Measurements from ENCODE around the gene MLLT3.
A peak's percentile ranks its signal among the peaks of the same experiment; 100 is the strongest.

The MLLT3 gene

DNA sequence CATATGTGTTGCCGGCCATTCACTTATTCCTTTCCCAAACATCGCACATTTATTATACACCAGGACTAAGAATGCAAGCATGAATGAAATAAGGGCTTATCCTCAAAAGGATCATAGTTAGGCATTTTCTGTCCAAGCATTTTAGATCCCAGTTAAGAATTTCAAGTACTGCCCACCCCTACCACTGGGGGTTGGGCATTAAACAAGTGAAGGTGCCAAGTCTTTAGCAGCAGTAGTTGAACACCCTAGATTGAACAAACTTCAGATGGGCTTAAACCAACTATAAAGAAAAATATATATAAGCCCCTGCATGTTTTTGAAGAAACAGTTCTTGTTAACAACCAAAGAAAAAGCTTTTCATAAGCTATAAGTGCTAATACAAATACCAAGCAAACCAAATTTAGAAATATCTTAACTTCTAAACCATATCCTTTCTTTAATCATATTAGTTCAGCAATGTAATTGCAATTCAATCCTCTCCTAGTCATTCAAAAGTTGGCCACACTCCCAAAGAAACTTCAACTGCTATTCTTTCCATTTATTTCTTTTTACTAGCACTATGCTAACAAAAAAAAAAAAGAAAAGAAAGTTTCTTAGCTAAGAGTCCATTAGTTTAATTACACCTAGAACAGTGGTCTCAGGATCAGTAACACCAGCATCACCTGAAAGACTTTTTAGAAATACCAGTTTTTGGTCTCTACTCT, 149.8 kb downstream of the MLLT3 start:
- no peak for DNase-seq

DNA sequence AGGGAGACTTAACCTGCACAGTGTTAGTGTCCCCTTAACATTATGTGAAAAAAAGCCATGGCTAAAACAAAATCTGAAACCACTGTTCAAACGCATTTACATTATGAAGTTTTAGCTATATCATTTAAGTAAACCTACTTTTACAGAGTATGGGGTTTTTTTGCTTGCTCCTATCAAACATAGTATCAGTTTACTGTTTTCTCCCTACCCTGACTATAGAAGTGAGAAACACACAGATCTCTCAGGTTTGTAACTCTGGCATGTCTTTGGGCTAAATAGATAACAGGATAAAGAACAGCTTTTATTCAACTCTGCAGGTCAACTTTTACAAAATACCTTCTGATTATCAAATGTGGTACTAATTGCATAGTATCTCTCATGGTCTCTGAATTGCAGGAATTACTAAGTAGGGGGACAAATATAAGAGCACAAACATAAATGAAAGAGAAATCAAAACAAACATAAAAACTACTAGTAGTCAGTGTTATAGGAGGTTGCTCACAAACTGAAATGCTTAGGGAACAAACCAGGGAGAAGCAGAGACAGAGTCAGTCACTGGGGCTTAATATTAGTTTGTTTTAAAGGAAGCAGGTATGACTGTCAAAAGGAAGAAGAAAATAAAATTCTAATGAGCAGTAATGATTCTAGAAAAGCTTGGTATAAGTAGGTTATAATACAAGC, 155.8 kb downstream of the MLLT3 start:
- no peak for DNase-seq

GRCh38 chr9:20464242-20464641, 158.1 kb downstream of the MLLT3 start:
- DNase-seq: no peak

GRCh38 chr9:20463823-20464222, 158.5 kb downstream of the MLLT3 start:
- DNase-seq: no peak

DNA sequence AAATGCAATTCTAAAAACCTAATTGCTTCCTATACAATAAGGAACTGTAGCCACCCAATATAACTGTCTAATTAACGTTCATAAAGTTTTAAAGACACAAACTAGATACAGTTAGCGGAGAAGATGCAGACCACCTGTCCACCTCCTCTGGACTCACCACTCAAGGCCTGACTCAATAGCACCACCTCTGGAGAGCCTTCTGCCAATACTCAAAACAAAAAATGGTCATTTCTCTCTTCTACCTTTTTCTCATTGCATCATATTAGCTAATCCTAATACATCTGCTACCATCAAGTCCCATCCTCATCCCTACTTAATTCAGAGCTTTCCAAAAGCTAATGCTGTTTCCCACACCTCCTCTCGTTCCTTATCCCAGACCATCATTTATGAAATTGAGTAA, 159.9 kb downstream of the MLLT3 start:
- no peak for DNase-seq

- no peak for DNase-seq
Observed at GRCh38 chr9:20447291-20447690, 175.0 kb downstream of the MLLT3 start.

GRCh38 chr9:20446248-20446647, 176.1 kb downstream of the MLLT3 start:
- DNase-seq: no peak

DNA sequence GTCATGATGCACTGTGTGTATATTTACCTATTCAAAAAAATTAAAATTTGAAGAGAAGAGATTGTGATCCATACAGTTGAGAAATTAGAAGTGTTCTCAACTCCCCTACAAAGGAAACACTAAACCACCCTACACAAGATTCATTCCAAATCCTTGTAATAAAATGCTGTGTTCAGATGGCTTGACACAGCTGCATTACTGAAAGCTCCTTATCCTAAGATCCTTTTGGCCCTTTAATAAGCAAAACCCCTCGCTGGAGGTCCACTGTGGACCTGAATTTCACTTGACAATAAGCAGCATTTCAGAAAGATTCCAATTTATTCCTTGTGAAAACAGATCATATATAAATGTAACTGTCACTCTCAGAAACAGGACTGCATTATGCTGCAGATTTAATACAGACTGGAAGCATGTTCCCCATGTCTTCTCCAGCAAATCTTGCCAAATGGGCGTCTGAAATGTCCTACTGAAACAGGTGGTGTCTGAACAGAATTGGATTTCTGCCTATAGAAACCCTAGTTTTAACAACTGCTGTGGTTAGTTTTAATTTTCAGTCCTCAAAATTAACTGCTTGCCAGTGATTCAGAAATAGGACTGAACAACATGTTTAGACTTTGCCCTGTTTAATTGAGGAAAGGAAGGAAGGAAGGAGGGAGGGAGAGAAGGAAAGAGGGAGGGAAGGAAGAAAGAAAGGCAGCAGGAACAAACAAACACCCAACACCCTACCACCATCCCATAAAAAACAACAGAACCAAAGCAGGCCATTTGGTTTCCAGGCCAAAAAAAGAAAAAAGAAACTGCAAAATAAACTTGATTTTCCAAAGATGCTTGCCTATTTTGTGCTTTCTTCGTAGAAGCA, 179.6 kb downstream of the MLLT3 start:
- no peak for DNase-seq

- peak; percentile 4 for DNase-seq
Observed at GRCh38 chr9:20441711-20442423, 180.4 kb downstream of the MLLT3 start.

GRCh38 chr9:20441166-20441565, 181.1 kb downstream of the MLLT3 start:
- no peak for DNase-seq

DNA sequence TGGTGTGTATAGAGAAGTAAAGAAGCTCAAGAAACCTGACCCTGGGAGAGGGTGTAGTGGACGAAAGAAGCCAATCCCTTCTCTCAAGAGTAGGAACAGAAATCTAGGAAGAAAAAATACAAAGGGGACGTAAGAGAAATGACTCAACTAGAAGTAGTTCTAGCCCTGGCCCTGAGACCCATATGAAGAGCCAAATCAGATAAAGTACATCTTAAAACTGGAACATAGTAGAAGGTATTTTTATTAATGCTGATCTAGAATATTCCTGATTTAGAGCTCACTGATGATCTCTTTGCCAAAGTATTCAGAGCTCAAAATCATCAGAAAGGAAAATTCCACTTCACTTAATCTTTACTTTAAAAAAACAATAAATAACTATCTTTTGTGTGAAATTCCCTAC, 184.8 kb downstream of the MLLT3 start:
- DNase-seq: peak; percentile 60

- DNase-seq: no peak
Observed at GRCh38 chr9:20436476-20437195, 185.7 kb downstream of the MLLT3 start.

GRCh38 chr9:20428976-20429375, 193.3 kb downstream of the MLLT3 start:
- DNase-seq: no peak

- DNase-seq: no peak
Observed at GRCh38 chr9:20427359-20427758, 194.9 kb downstream of the MLLT3 start.

DNA sequence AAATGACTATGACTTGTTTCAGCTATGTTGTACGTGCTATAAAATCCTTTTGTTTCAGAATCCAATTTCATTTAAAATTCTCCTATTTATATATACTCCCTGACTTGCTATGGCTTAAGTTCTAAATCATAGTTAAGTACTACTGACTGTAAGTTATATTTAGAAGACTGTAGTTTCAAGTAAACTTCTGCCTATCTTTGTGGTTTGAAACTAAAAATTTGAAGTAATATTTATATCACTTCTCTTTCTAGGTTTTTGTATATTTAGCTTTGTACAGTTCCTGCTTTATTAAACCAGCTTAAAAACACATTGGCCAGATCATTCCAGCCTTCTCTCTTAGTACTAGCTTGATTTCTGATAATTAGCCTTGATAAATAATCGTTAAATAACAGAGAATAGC, 196.3 kb downstream of the MLLT3 start:
- no peak for DNase-seq

GRCh38 chr9:20419533-20419932, 202.8 kb downstream of the MLLT3 start:
- no peak for DNase-seq

DNA sequence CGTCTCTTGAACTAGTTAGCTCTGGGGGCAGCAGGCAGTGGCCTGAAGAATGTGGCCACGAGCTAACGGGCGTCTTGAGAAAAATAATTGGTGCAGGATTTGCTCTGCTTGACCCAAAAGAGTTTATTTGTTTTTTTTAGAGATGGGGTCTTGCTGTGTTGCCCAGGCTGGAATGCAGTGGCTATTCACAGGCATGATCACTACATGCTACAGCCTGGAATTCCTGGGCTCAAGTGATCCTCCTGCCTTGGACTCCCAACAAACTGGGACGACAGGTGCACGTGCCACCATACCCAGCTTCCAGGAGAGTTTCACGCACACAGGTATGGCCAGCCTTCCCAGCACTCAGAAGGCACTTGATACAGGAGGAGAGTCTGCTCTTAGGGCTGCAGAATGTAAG, 203.8 kb downstream of the MLLT3 start:
- no peak for DNase-seq

DNA sequence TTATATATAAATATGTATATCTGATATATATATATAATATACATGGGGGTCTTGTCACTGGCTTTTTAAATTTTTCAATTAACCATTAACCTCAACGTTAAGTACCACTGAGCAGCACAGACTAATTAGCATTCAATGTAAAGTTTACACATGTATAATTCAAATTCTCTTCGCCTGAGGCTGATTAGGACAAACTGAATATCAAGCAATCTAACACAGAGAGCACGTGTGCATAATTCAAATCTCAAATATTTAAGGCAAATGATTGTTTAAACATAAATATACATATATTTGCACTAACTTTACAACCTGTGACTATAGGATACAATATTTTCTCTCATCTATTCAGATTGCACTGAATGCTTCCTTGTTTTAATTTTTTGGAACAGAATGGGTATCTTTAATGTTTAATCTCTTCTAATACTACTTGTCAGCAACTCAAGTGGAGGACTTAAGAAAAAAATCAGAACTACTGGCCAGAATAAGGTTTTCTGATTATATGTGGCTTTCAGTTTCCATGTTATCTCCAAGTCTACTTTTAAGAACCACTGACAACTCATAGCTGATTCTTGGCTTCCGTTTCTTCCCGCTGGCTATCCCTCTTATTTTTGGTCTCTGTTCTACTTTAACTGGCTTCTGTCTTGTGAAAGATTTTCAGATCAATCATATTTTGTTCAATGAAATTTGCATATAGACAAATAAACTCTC, 204.8 kb downstream of the MLLT3 start:
- no peak for DNase-seq

DNA sequence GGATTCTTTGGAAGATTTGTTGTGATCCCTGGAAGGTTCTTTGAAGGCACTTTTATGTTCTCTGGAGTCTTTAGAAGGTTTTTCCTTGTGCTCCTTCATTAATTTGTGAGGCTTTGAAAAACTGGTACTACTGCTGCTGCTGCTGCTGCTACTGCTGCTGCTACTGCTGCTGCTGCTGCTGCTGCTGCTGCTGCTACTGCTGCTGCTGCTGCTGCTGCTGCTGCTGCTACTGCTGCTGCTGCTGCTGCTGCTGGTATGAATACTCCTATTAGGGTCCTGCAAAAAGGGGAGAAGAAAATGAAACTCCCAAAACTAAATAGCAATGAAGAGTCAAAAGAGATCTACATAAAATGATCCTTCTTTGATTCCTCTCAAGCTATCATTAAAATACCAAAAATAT, 208.1 kb downstream of the MLLT3 start:
- DNase-seq: no peak

DNA sequence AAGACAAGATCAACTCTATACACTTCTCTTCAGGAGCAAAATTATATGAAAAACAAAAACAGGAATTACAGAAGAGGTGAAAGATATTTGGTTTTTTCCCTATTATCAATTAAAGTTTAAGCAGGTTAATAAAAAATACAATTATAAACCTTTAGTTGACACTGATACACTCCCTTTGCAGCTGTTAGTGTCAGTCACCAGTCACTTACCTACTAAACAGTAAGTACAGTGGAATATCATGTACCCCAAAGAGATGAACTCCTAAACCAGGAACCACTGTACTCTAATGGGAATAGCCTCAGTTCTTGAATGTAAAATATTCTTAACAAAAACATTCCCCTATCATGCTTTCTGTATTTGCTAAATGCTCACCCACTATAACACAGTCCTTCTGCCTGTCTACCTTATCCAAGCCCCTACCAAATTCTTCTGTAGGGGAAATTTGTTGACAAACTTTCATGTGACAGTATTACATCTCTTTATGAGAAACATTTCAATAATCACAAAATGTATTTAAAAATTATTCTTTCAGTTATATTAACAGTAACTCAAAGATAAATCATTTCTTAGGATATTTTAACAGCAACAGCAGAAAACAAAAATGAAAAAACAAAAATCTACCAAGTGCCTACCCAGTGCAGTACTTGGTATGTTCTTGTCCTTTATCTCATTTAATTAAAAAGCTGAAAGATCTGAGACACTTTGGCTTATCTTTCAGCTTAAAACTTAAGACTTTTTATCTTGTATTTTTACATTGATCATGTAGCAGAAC, 212.8 kb downstream of the MLLT3 start:
- DNase-seq: no peak

DNA sequence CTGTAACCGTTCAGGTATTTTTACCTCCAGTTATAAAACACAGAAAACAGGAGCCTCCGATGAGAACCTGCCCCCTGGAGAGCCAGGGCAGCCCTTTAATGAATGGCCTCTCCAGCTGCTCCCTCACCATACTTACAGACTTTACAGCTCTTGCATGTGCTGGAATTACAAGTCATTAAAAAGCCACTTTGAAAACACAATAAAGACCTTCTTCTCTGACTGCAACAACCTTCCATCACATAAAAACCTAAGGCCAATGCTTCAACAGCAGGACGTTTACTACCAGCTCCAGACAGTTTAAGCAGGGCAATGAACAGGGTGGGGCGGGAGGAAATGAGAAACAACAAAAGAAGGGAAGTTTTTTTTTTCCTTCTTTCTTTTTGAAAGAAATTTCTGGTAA, 213.8 kb downstream of the MLLT3 start:
- DNase-seq: no peak

Data from EL (cell line).